PFSK-1 (cell line): ENCODE results near the gene TOX2.

Experiments used
- FOXP2 ChIP-seq: optimal IDR thresholded peaks from 2 replicates; pipeline ENCODE3; 2011; ENCODE audit warnings: borderline replicate concordance, control low read depth, inconsistent platforms; ENCODE audit not compliant: insufficient read depth; ENCODE audit errors: extremely low read length, extremely low read depth
- POLR2AphosphoS5 ChIP-seq: IDR thresholded peaks from 2 replicates; pipeline ENCODE4 v1.6.1; 2012; ENCODE audit warnings: low read depth, mild to moderate bottlenecking, control low read depth, low read length, moderate library complexity
- REST ChIP-seq, 2 experiments: IDR thresholded peaks; 2 replicates each; pipeline versions ENCODE4 v1.6.1 to v1.8.0; 2011 to 2012; ENCODE audit warnings: low read depth in 2 of 2, low read length in 2 of 2, control low read depth in 1 of 2, inconsistent platforms in 1 of 2, mild to moderate bottlenecking in 1 of 2, moderate library complexity in 1 of 2; ENCODE audit not compliant: insufficient read depth in 1 of 2
- SIN3A ChIP-seq: IDR thresholded peaks from 2 replicates; pipeline ENCODE4 v1.6.1; 2012; ENCODE audit warnings: mild to moderate bottlenecking, low read length, moderate library complexity, borderline replicate concordance; ENCODE audit not compliant: insufficient read depth
- TAF1 ChIP-seq: IDR thresholded peaks from 2 replicates; pipeline ENCODE4 v1.6.1; 2012; ENCODE audit warnings: low read length, control low read depth, borderline replicate concordance; ENCODE audit not compliant: insufficient read depth

The TOX2 gene

GRCh38 chr20:43915211-43916072 lies 790 bp downstream of the TOX2 start:
- TF ChIP-seq POLR2AphosphoS5 (no peak), SIN3A (no peak), REST (IDR thresholded peaks at IDR 0.05; ENCODE audit: insufficient read depth in 1 of 2, low read depth in 2 of 2, low read length in 2 of 2) (no peak), FOXP2 (no peak), TAF1 (no peak)

DNA sequence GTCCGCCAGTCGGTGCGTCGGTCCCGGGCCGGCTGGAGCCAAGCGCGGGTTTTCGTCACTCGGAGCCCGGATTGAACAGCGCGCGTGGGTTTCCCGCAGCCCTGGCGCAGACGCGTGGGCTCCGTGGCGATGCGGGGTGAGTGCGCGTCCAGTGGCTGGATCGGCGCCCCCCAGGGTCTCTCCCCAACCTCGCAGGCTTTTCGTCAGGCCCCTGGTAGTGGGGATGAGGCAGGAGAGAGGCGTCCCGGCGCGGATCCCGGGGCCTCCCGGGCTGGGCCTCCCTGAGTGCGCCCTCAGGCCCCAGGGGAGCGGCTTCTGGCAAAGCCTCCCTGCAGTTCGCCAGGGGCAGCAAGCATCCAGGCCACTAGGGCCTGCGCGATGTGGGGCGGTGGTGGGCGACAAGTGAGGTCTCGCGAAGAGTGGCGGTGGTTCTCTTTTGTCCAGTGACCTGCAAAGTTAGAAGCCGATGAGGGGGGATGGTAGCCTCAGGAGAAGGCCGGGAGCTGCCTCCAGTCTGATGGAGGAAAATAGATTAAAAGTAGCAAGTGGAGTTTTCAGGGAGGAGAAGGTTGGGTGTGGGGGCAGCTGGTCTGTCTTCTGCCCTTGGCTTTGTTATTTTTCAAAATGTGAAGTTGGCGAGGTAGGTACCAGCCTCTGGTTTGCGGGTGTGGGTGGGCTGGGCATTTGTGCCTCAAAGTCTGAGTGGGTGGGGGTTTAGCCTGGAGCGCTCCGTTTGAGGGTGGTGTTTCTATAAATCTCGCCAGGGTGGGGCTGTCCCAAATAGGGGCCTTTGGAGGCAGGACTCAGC lies 1.6 kb downstream of the TOX2 start:
- TF ChIP-seq SIN3A: no peak
- TF ChIP-seq TAF1: no peak
- no peak for TF ChIP-seq REST (IDR thresholded peaks at IDR 0.05; ENCODE audit: insufficient read depth in 1 of 2, low read depth in 2 of 2, low read length in 2 of 2)
- TF ChIP-seq POLR2AphosphoS5: no peak
- TF ChIP-seq FOXP2: no peak

- TF ChIP-seq FOXP2: no peak
- TF ChIP-seq SIN3A: no peak
- no peak for TF ChIP-seq TAF1
- TF ChIP-seq POLR2AphosphoS5: no peak
- TF ChIP-seq REST (IDR thresholded peaks at IDR 0.05; ENCODE audit: insufficient read depth in 1 of 2, low read depth in 2 of 2, low read length in 2 of 2): no peak
Observed at GRCh38 chr20:43916881-43917371, 2.3 kb downstream of the TOX2 start.

DNA sequence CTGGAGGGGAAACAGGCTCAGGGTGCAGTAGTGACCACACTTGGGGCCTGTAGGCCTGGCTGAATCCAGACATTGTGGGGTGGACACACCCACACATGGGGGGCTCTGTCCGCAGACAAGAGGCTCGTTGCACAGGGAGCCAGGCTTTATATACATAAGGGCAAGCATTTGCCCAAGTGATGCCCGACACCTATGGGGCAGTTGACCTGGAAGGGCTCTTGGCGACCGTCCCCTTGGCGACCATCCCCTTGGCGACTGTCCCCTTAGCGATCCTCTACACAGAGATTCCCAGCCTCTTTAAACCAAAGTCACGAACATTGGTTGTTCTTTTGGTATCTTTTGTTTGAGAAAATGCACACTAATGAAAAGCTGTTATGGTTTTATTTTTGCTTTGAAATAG lies 2.7 kb downstream of the TOX2 start:
- TF ChIP-seq POLR2AphosphoS5: no peak
- no peak for TF ChIP-seq TAF1
- TF ChIP-seq REST (IDR thresholded peaks at IDR 0.05; ENCODE audit: insufficient read depth in 1 of 2, low read depth in 2 of 2, low read length in 2 of 2): no peak
- no peak for TF ChIP-seq FOXP2
- no peak for TF ChIP-seq SIN3A
